KMS-11 (cell line): ENCODE results near the gene FBXL7.

Experiments
- H2AFZ ChIP-seq: fragments of 200-600 bp; sonication (generic); 2 replicates; pipeline ENCODE4 v1.6.1; 2016; ENCODE audit warnings: antibody characterized with exemption, mixed run types, low read depth
- H3K27ac ChIP-seq: fragments of 200-600 bp; sonication (generic); 2 replicates; pipeline ENCODE4 v1.6.1; 2016; ENCODE audit warnings: mild to moderate bottlenecking, mixed run types
- H3K27me3 ChIP-seq: fragments of 200-600 bp; sonication (generic); 2 replicates; pipeline ENCODE4 v1.6.1; 2017; ENCODE audit warnings: mild to moderate bottlenecking, low read depth, mixed run types, moderate library complexity; ENCODE audit not compliant: insufficient read depth
- H3K36me3 ChIP-seq: fragments of 200-600 bp; sonication (generic); 2 replicates; pipeline ENCODE4 v1.6.1; 2017; ENCODE audit warnings: mild to moderate bottlenecking, mixed run types; ENCODE audit not compliant: insufficient read depth
- H3K4me1 ChIP-seq: fragments of 200-600 bp; sonication (generic); 2 replicates; pipeline ENCODE4 v1.6.1; 2016; ENCODE audit warnings: mild to moderate bottlenecking, low read depth, mixed run types; ENCODE audit not compliant: poor library complexity, severe bottlenecking
- H3K4me2 ChIP-seq: fragments of 200-600 bp; sonication (generic); 2 replicates; pipeline ENCODE4 v1.7.0; 2016; ENCODE audit warnings: mild to moderate bottlenecking, mixed run types
- H3K4me3 ChIP-seq: fragments of 200-600 bp; sonication (generic); IDR thresholded peaks from 2 replicates; pipeline ENCODE4 v1.6.1; 2017; ENCODE audit warnings: low read depth, low read length, mixed read lengths; ENCODE audit not compliant: insufficient read depth
- H3K79me2 ChIP-seq: fragments of 200-600 bp; sonication (generic); 2 replicates; pipeline ENCODE4 v1.6.1; 2016; ENCODE audit warnings: low read depth, mixed run types; ENCODE audit not compliant: insufficient read depth
- H3K9ac ChIP-seq: fragments of 200-600 bp; sonication (generic); 2 replicates; pipeline ENCODE4 v1.6.1; 2016; ENCODE audit warnings: mild to moderate bottlenecking, mixed run types
- H4K20me1 ChIP-seq: fragments of 200-600 bp; sonication (generic); 2 replicates; pipeline ENCODE4 v1.6.1; 2016; ENCODE audit warnings: mild to moderate bottlenecking, mixed run types; ENCODE audit not compliant: insufficient read depth
- CTCF ChIP-seq: fragments of 200-600 bp; sonication (generic); conservative IDR thresholded peaks from 2 replicates; pipeline ENCODE4 v1.6.1; 2017; ENCODE audit warnings: low read depth, mild to moderate bottlenecking, antibody characterized with exemption, low read length, moderate library complexity, mixed read lengths

FBXL7 gene

GRCh38 chr5:15785531-15785981, 285.6 kb downstream of the FBXL7 start:
- H3K36me3 ChIP-seq: no peaks in the 10 kb centered on the region
- H3K4me3 ChIP-seq: no peak overlapping the region
- no peak for TF ChIP-seq CTCF
- H3K9ac ChIP-seq: no peak overlapping the region
- no peak overlapping the region for H3K4me2 ChIP-seq
- H3K27ac ChIP-seq: no peak overlapping the region
- H4K20me1 ChIP-seq: no peaks in the 10 kb centered on the region
- 0 out of 2 replicates have a peak, but pooled peaks cover 4% of the 10 kb centered on the region for H3K79me2 ChIP-seq
- H3K27me3 ChIP-seq: no peaks in the 10 kb centered on the region
- no peaks in the 10 kb centered on the region for H3K4me1 ChIP-seq
- H2AFZ ChIP-seq: no peak overlapping the region

- TF ChIP-seq CTCF: no peak
These were observed 286.3 kb downstream of the FBXL7 start for GRCh38 chr5:15786326-15786725.

GRCh38 chr5:15786884-15787283, 286.9 kb downstream of the FBXL7 start:
- H4K20me1 ChIP-seq: no peaks in the 10 kb centered on the region
- no peak overlapping the region for H3K4me2 ChIP-seq
- H3K4me3 ChIP-seq: no peak overlapping the region
- no peak overlapping the region for H3K9ac ChIP-seq
- H3K36me3 ChIP-seq: no peaks in the 10 kb centered on the region
- no peak for TF ChIP-seq CTCF
- H2AFZ ChIP-seq: no peak overlapping the region
- H3K27me3 ChIP-seq: no peaks in the 10 kb centered on the region
- no peaks in the 10 kb centered on the region for H3K4me1 ChIP-seq
- no peak overlapping the region for H3K27ac ChIP-seq
- H3K79me2 ChIP-seq: 0 out of 2 replicates have a peak, but pooled peaks cover 4% of the 10 kb centered on the region

More at GRCh38 chr5:15786326-15786725, 286.3 kb downstream of the FBXL7 start:
- H3K79me2 ChIP-seq: 0 out of 2 replicates have a peak, but pooled peaks cover 4% of the 10 kb centered on the region
- H2AFZ ChIP-seq: no peak overlapping the region
- H3K36me3 ChIP-seq: no peaks in the 10 kb centered on the region
- no peak overlapping the region for H3K9ac ChIP-seq
- H3K4me2 ChIP-seq: no peak overlapping the region
- no peaks in the 10 kb centered on the region for H4K20me1 ChIP-seq
- H3K4me3 ChIP-seq: no peak overlapping the region
- no peaks in the 10 kb centered on the region for H3K27me3 ChIP-seq
- H3K27ac ChIP-seq: no peak overlapping the region
- no peaks in the 10 kb centered on the region for H3K4me1 ChIP-seq

- H3K79me2 ChIP-seq: no peaks in the 10 kb centered on the region
- H2AFZ ChIP-seq: no peak overlapping the region
- H3K27me3 ChIP-seq: no peaks in the 10 kb centered on the region
- H4K20me1 ChIP-seq: no peaks in the 10 kb centered on the region
- H3K27ac ChIP-seq: no peak overlapping the region
- no peak overlapping the region for H3K9ac ChIP-seq
- no peaks in the 10 kb centered on the region for H3K36me3 ChIP-seq
- no peak overlapping the region for H3K4me3 ChIP-seq
- H3K4me2 ChIP-seq: no peak overlapping the region
- TF ChIP-seq CTCF: no peak
- H3K4me1 ChIP-seq: no peaks in the 10 kb centered on the region
These were observed 287.7 kb downstream of the FBXL7 start for GRCh38 chr5:15787681-15788080.
